Measurements from ENCODE around the gene VAC14. TPM values are rescaled to one million over a fixed set of nuclear protein-coding genes. Genes with fewer than 3 reads are reported as not detected.

Gene VAC14
- total and polyA plus RNA-seq, 4 donors, result 19.8 to 25.0 (median 24.7) TPM

GRCh38 chr16:70753228-70753627 lies 47.7 kb downstream of the VAC14 start:
- WGBS, 2 donors, result 22 to 27% methylated on average over 6 of the region's 6 CpGs
- H3K27ac ChIP-seq (ENCODE audit: low read depth in 1 of 2, low read length in 2 of 2), result peak overlapping the region in 1 of 2 donors; percentile 43
- H3K4me1 ChIP-seq (ENCODE audit: control insufficient read depth in 1 of 2, insufficient read depth in 2 of 2, low read length in 2 of 2), result peaks cover 0 to 7% of the 10 kb centered on the region in 2 donors
- DNase-seq, result no peak
- no peaks in the 10 kb centered on the region for H3K9me3 ChIP-seq (ENCODE audit: control insufficient read depth, low read length)
- H3K27me3 ChIP-seq (ENCODE audit: control insufficient read depth in 1 of 2, insufficient read depth in 2 of 2, low read length in 1 of 2), result no peaks in the 10 kb centered on the region
- peak; percentile 5 for ATAC-seq (ENCODE audit: low FRiP score)
- intact Hi-C loops (cut with DNase I), result loop anchor here in 1 of 2 donors (5.0 to 10.0 kb wide), 3 partner anchors 36 to 178 kb away; partner anchors contain the start of gene MTSS2
- no peak overlapping the region for H3K4me3 ChIP-seq (ENCODE audit: low read length in 2 of 2)
- no peaks in the 10 kb centered on the region for H3K36me3 ChIP-seq (ENCODE audit: control insufficient read depth in 1 of 2, insufficient read depth in 2 of 2, low read length in 1 of 2)

- H3K9me3 ChIP-seq (ENCODE audit: control insufficient read depth, low read length), result no peaks in the 10 kb centered on the region
- no peaks in the 10 kb centered on the region for H3K27me3 ChIP-seq (ENCODE audit: control insufficient read depth in 1 of 2, insufficient read depth in 2 of 2, low read length in 1 of 2)
- WGBS, 2 donors, result 90 to 94% methylated on average over 10 of the region's 10 CpGs
- ATAC-seq (ENCODE audit: low FRiP score) (no peak), DNase-seq (no peak)
- H3K36me3 ChIP-seq (ENCODE audit: control insufficient read depth in 1 of 2, insufficient read depth in 2 of 2, low read length in 1 of 2), result no peaks in the 10 kb centered on the region
- peaks cover 0 to 7% of the 10 kb centered on the region in 2 donors for H3K4me1 ChIP-seq (ENCODE audit: control insufficient read depth in 1 of 2, insufficient read depth in 2 of 2, low read length in 2 of 2)
- intact Hi-C loops (cut with DNase I), result loop anchor here in 1 of 2 donors (5.0 to 10.0 kb wide), 3 partner anchors 35 to 178 kb away; partner anchors contain the start of gene MTSS2
- no peak overlapping the region for H3K4me3 ChIP-seq (ENCODE audit: low read length in 2 of 2)
- H3K27ac ChIP-seq (ENCODE audit: low read depth in 1 of 2, low read length in 2 of 2), result no peak overlapping the region
Measured at GRCh38 chr16:70752426-70752825, 48.5 kb downstream of the VAC14 start.

GRCh38 chr16:70751593-70751992 lies 49.4 kb downstream of the VAC14 start:
- Histone ChIP-seq H3K4me3 (ENCODE audit: low read length in 2 of 2) (no peak overlapping the region), H3K27ac (ENCODE audit: low read depth in 1 of 2, low read length in 2 of 2) (no peak overlapping the region), H3K36me3 (ENCODE audit: control insufficient read depth in 1 of 2, insufficient read depth in 2 of 2, low read length in 1 of 2) (no peaks in the 10 kb centered on the region), H3K27me3 (ENCODE audit: control insufficient read depth in 1 of 2, insufficient read depth in 2 of 2, low read length in 1 of 2) (no peaks in the 10 kb centered on the region), H3K9me3 (ENCODE audit: control insufficient read depth, low read length) (no peaks in the 10 kb centered on the region), H3K4me1 (ENCODE audit: control insufficient read depth in 1 of 2, insufficient read depth in 2 of 2, low read length in 2 of 2) (peaks cover under 1 to 7% of the 10 kb centered on the region in 2 donors)
- ATAC-seq (ENCODE audit: low FRiP score) (no peak), DNase-seq (no peak)
- WGBS, 2 donors, result 74% methylated on average over 7 of the region's 7 CpGs
- intact Hi-C loops (cut with DNase I), result loop anchor here in 1 of 2 donors (5.0 to 10.0 kb wide), 3 partner anchors 34 to 177 kb away; partner anchors contain the start of gene MTSS2

- H3K9me3 ChIP-seq (ENCODE audit: control insufficient read depth, low read length), result no peaks in the 10 kb centered on the region
- DNase-seq, result peak; percentile 86
- 29 to 44% methylated on average over 13 of the region's 13 CpGs for WGBS, 2 donors
- peaks cover 4 to 7% of the 10 kb centered on the region in 2 donors for H3K4me1 ChIP-seq (ENCODE audit: control insufficient read depth in 1 of 2, insufficient read depth in 2 of 2, low read length in 2 of 2)
- H3K36me3 ChIP-seq (ENCODE audit: control insufficient read depth in 1 of 2, insufficient read depth in 2 of 2, low read length in 1 of 2), result no peaks in the 10 kb centered on the region
- peak; percentile 60 for ATAC-seq (ENCODE audit: low FRiP score)
- intact Hi-C loops (cut with DNase I), result loop anchor here in 1 of 2 donors (5.0 to 10.0 kb wide), 3 partner anchors 34 to 176 kb away; partner anchors contain the start of gene MTSS2
- peak overlapping the region in 1 of 2 donors; percentile 14 for H3K27ac ChIP-seq (ENCODE audit: low read depth in 1 of 2, low read length in 2 of 2)
- H3K4me3 ChIP-seq (ENCODE audit: low read length in 2 of 2), result no peak overlapping the region
- no peaks in the 10 kb centered on the region for H3K27me3 ChIP-seq (ENCODE audit: control insufficient read depth in 1 of 2, insufficient read depth in 2 of 2, low read length in 1 of 2)
Measured at GRCh38 chr16:70750893-70751467, 50.0 kb downstream of the VAC14 start.

- WGBS, 2 donors, result 94 to 95% methylated on average over 16 of the region's 16 CpGs
- intact Hi-C loops (cut with DNase I), result loop anchor here (5.0 to 10.0 kb wide), 4 partner anchors 33 to 175 kb away; partner anchors contain the start of gene MTSS2 (in 1 of the 2)
Measured at GRCh38 chr16:70749681-70750601, 51.0 kb downstream of the VAC14 start.

GRCh38 chr16:70749006-70749678 lies 51.8 kb downstream of the VAC14 start:
- ATAC-seq (ENCODE audit: low FRiP score) (no peak), DNase-seq (no peak)
- no peaks in the 10 kb centered on the region for H3K36me3 ChIP-seq (ENCODE audit: control insufficient read depth in 1 of 2, insufficient read depth in 2 of 2, low read length in 1 of 2)
- no peaks in the 10 kb centered on the region for H3K27me3 ChIP-seq (ENCODE audit: control insufficient read depth in 1 of 2, insufficient read depth in 2 of 2, low read length in 1 of 2)
- H3K4me3 ChIP-seq (ENCODE audit: low read length in 2 of 2), result no peak overlapping the region
- WGBS, 2 donors, result 95% methylated on average over 9 of the region's 9 CpGs
- H3K4me1 ChIP-seq (ENCODE audit: control insufficient read depth in 1 of 2, insufficient read depth in 2 of 2, low read length in 2 of 2), result peaks cover 3 to 4% of the 10 kb centered on the region in 2 donors
- intact Hi-C loops (cut with DNase I), result loop anchor here in 1 of 2 donors (5.0 kb wide), 1 partner anchor 47 kb away; no protein-coding TSS in a partner anchor
- H3K9me3 ChIP-seq (ENCODE audit: control insufficient read depth, low read length), result no peaks in the 10 kb centered on the region
- H3K27ac ChIP-seq (ENCODE audit: low read depth in 1 of 2, low read length in 2 of 2), result no peak overlapping the region

More at GRCh38 chr16:70749681-70750601, 51.0 kb downstream of the VAC14 start:
- no peaks in the 10 kb centered on the region for H3K36me3 ChIP-seq (ENCODE audit: control insufficient read depth in 1 of 2, insufficient read depth in 2 of 2, low read length in 1 of 2)
- H3K27ac ChIP-seq (ENCODE audit: low read depth in 1 of 2, low read length in 2 of 2), result peak overlapping the region in 1 of 2 donors; percentile 14
- ATAC-seq (ENCODE audit: low FRiP score) (no peak), DNase-seq (no peak)
- no peak overlapping the region for H3K4me3 ChIP-seq (ENCODE audit: low read length in 2 of 2)
- peaks cover 3 to 4% of the 10 kb centered on the region in 2 donors for H3K4me1 ChIP-seq (ENCODE audit: control insufficient read depth in 1 of 2, insufficient read depth in 2 of 2, low read length in 2 of 2)
- no peaks in the 10 kb centered on the region for H3K9me3 ChIP-seq (ENCODE audit: control insufficient read depth, low read length)
- H3K27me3 ChIP-seq (ENCODE audit: control insufficient read depth in 1 of 2, insufficient read depth in 2 of 2, low read length in 1 of 2), result no peaks in the 10 kb centered on the region

- DNase-seq, result no peak
- intact Hi-C loops (cut with DNase I), result loop anchor here in 1 of 2 donors (5.0 kb wide), 1 partner anchor 46 kb away; no protein-coding TSS in a partner anchor
- H3K9me3 ChIP-seq (ENCODE audit: control insufficient read depth, low read length), result no peaks in the 10 kb centered on the region
- no peaks in the 10 kb centered on the region for H3K27me3 ChIP-seq (ENCODE audit: control insufficient read depth in 1 of 2, insufficient read depth in 2 of 2, low read length in 1 of 2)
- 88% methylated on average over 15 of the region's 15 CpGs for WGBS, 2 donors
- H3K4me1 ChIP-seq (ENCODE audit: control insufficient read depth in 1 of 2, insufficient read depth in 2 of 2, low read length in 2 of 2), result peaks cover 0 to 4% of the 10 kb centered on the region in 2 donors
- H3K27ac ChIP-seq (ENCODE audit: low read depth in 1 of 2, low read length in 2 of 2), result peak overlapping the region in 1 of 2 donors; percentile 4
- H3K4me3 ChIP-seq (ENCODE audit: low read length in 2 of 2), result no peak overlapping the region
- no peaks in the 10 kb centered on the region for H3K36me3 ChIP-seq (ENCODE audit: control insufficient read depth in 1 of 2, insufficient read depth in 2 of 2, low read length in 1 of 2)
- ATAC-seq (ENCODE audit: low FRiP score), result no peak
Measured at GRCh38 chr16:70747703-70748631, 53.0 kb downstream of the VAC14 start.

Measured in aorta (tissue), 5 donors.